ENCODE results near the gene YY1AP1.
"Not testable (repeated sequence)": the region's sequence is repeated elsewhere in the genome, so short reads cannot be mapped to it uniquely, and the experiment has no call there.

- not testable (repeated sequence) for TF ChIP-seq POLR2A, POLR2AphosphoS5 (IDR thresholded peaks at IDR 0.05)
- TF ChIP-seq, protein P1, sequence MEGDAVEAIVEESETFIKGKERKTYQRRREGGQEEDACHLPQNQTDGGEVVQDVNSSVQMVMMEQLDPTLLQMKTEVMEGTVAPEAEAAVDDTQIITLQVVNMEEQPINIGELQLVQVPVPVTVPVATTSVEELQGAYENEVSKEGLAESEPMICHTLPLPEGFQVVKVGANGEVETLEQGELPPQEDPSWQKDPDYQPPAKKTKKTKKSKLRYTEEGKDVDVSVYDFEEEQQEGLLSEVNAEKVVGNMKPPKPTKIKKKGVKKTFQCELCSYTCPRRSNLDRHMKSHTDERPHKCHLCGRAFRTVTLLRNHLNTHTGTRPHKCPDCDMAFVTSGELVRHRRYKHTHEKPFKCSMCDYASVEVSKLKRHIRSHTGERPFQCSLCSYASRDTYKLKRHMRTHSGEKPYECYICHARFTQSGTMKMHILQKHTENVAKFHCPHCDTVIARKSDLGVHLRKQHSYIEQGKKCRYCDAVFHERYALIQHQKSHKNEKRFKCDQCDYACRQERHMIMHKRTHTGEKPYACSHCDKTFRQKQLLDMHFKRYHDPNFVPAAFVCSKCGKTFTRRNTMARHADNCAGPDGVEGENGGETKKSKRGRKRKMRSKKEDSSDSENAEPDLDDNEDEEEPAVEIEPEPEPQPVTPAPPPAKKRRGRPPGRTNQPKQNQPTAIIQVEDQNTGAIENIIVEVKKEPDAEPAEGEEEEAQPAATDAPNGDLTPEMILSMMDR (IDR thresholded peaks at IDR 0.05 in 8 of 11, conservative IDR thresholded peaks at IDR 0.05 in 3 of 11) = not testable (repeated sequence)
Observed at GRCh38 chr1:155687705-155688323, 760 bp downstream of the YY1AP1 start.

Measured in spleen (tissue), 7 donors.